Measurements from ENCODE around the gene MEGF11.

DNA sequence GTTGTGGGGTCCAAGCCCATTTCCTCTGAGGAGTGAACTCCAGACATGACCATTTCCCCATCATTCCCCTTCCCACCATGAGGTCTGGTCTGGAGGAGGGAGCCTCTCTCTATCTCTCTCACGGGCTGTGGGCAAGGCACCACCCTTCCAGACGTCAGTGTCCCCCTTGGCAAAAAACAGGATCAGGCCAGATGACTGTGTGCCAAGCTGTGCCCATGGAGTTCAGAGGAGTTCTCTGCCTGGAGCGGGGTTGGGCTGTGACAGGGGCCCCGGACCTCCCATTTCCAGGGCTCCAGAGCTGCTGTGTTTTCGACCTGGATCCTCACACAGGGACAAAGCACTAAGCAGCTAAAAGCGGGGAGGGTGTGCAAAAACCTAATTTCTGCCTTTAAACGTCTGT is 259.8 kb downstream of the MEGF11 start:
- TF ChIP-seq, protein P1, sequence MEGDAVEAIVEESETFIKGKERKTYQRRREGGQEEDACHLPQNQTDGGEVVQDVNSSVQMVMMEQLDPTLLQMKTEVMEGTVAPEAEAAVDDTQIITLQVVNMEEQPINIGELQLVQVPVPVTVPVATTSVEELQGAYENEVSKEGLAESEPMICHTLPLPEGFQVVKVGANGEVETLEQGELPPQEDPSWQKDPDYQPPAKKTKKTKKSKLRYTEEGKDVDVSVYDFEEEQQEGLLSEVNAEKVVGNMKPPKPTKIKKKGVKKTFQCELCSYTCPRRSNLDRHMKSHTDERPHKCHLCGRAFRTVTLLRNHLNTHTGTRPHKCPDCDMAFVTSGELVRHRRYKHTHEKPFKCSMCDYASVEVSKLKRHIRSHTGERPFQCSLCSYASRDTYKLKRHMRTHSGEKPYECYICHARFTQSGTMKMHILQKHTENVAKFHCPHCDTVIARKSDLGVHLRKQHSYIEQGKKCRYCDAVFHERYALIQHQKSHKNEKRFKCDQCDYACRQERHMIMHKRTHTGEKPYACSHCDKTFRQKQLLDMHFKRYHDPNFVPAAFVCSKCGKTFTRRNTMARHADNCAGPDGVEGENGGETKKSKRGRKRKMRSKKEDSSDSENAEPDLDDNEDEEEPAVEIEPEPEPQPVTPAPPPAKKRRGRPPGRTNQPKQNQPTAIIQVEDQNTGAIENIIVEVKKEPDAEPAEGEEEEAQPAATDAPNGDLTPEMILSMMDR (conservative IDR thresholded peaks at IDR 0.05): no peak
- TF ChIP-seq EZH2 (IDR thresholded peaks at IDR 0.05; ENCODE audit: low read depth): no peak
